Measurements from ENCODE around the gene FERMT3. TPM values are rescaled to one million over a fixed set of nuclear protein-coding genes. Genes with fewer than 3 reads are reported as not detected.

FERMT3 gene
- total and polyA plus RNA-seq, 2 of the 8 experiments (the other 6 are each of a cell fraction or from before 2014, with no cell fraction given), result 1.4 to 3.7 TPM

DNA sequence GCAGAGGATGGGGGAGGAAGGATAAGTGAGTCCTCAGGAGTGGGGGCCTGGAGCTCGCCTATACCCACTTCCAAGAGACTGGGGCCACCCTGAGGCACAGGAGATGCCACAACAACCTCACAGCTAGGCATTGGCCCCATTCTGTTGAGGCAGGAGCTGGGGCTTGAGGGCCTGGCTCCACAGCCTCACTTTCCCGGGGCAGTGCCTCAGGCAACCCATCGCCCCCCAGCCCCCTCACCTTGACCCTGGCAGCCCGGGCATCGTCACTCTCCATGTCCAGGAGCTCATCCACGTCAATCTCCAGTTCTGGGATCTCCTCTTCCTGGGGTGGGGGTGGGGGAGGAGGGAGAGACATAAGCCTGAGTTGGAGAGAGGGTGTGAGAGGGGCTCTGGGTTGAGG lies 38.4 kb downstream of the FERMT3 start:
- no peak overlapping the region for H3K23ac ChIP-seq (ENCODE audit: insufficient read length)
- no peak overlapping the region for H4K91ac ChIP-seq (replicated peaks; ENCODE audit: insufficient read length, low read length)
- peak overlapping the region; percentile 56 to 99 (median 90); a peak in 4 of 8 replicates for H3K4me3 ChIP-seq (ENCODE audit: extremely low read depth in 1 of 4, insufficient read depth in 2 of 4, low read depth in 3 of 4, low read length in 4 of 4)
- no peak overlapping the region for H3K14ac ChIP-seq (ENCODE audit: insufficient read length)
- H3K23me2 ChIP-seq (ENCODE audit: low read depth, low read length), result peaks cover 20% of the 10 kb centered on the region
- 0 out of 2 replicates have a peak overlapping the region, but pooled peaks have one; percentile 90 for H2BK5ac ChIP-seq (ENCODE audit: low read depth, low read length)
- H3K9ac ChIP-seq (replicated peaks in 1 of 4; ENCODE audit: extremely low read depth in 1 of 4, low read depth in 3 of 4, low read length in 3 of 4), result no peak overlapping the region
- H3K36me3 ChIP-seq (ENCODE audit: control insufficient read depth in 2 of 4, insufficient read depth in 4 of 4, low read length in 3 of 4), result peaks cover 0 to 17% (median 4%) of the 10 kb centered on the region in 4 experiments; a peak in 4 of 8 replicates
- no peak overlapping the region for H3K18ac ChIP-seq (ENCODE audit: extremely low read depth, low read length)
- peaks cover 6 to 21% of the 10 kb centered on the region in 2 experiments; a peak in 3 of 4 replicates for H3K79me2 ChIP-seq (ENCODE audit: control insufficient read depth in 1 of 2, insufficient read depth in 2 of 2, low read length in 2 of 2)
- H2BK20ac ChIP-seq (ENCODE audit: low read length), result no peak overlapping the region
- H3K9me3 ChIP-seq (ENCODE audit: insufficient read depth in 2 of 2, low read depth in 1 of 2, low read length in 1 of 2), result no peaks in the 10 kb centered on the region
- ChIA-PET POLR2A (ENCODE audit: partially characterized antibody) (interaction anchor here (0.7 to 13.1 kb wide), 17 partner anchors 10 to 59 kb away, joined by 3 to 352 read pairs (median 9); partner anchors contain the start of genes BAD, DNAJC4, FERMT3 and GPR137), CTCF (ENCODE audit: partially characterized antibody) (interaction anchor here (1.0 to 10.0 kb wide), 8 partner anchors 19 to 112 kb away, joined by 3 to 102 read pairs (median 16); partner anchors contain the start of genes CATSPERZ, ESRRA, FERMT3 and NUDT22)
- H2AK5ac ChIP-seq (ENCODE audit: low read depth, low read length), result no peak overlapping the region
- no peak overlapping the region for H3K56ac ChIP-seq (replicated peaks; ENCODE audit: insufficient read length, low read depth, low read length)
- H3K27ac ChIP-seq (ENCODE audit: low read depth, low read length), result no peak overlapping the region
- peak overlapping the region; percentile 71 to 73 for H3K4me2 ChIP-seq (ENCODE audit: insufficient read depth in 1 of 2, low read depth in 2 of 2, low read length in 2 of 2)
- peaks cover 6% of the 10 kb centered on the region for H3K79me1 ChIP-seq (ENCODE audit: low read depth, low read length)
- no peaks in the 10 kb centered on the region for H3K27me3 ChIP-seq (replicated peaks in 1 of 4; ENCODE audit: control insufficient read depth in 3 of 4, extremely low read depth in 1 of 4, insufficient read depth in 3 of 4, low read length in 3 of 4)
- DNase-seq (ENCODE audit: low read depth in 1 of 2, low spot score in 2 of 2) (no peak), FAIRE-seq (no peak)
- H4K20me1 ChIP-seq (replicated peaks in 1 of 2; ENCODE audit: control insufficient read depth in 1 of 2, insufficient read depth in 2 of 2, low read length in 2 of 2), result peaks cover 0 to 13% of the 10 kb centered on the region in 2 experiments
- no peak overlapping the region for H4K8ac ChIP-seq (ENCODE audit: extremely low read depth, insufficient read depth, low read length)
- no peak overlapping the region for H2BK15ac ChIP-seq (ENCODE audit: low read length)
- 65% methylated on average over 6 of the region's 6 CpGs; no CpG with 5 or more reads in 1 of the 2 experiments for WGBS, 2 experiments (ENCODE audit: extremely low coverage in 1 of 2, insufficient coverage in 1 of 2, insufficient read length in 1 of 2, insufficient replicate concordance in 2 of 2, low coverage in 1 of 2, low lambda C conversion rate in 2 of 2, missing lambda C conversion rate in 1 of 2)
- H2BK120ac ChIP-seq (replicated peaks; ENCODE audit: low read depth, low read length), result no peak overlapping the region
- H2AFZ ChIP-seq (ENCODE audit: low read length), result no peak overlapping the region
- no peak overlapping the region for H4K5ac ChIP-seq (ENCODE audit: insufficient read length, low read depth, low read length)
- H2BK12ac ChIP-seq (ENCODE audit: low read depth, low read length), result no peak overlapping the region
- no peak overlapping the region for H3K4ac ChIP-seq (replicated peaks; ENCODE audit: insufficient read length, low read depth, low read length)
- peaks cover 0 to 40% (median 33%) of the 10 kb centered on the region in 4 experiments; a peak in 6 of 7 replicates for H3K4me1 ChIP-seq (replicated peaks in 1 of 4; ENCODE audit: control insufficient read depth in 3 of 4, insufficient read depth in 4 of 4, low read length in 3 of 4)
- TF ChIP-seq RFX5 (IDR thresholded peaks at IDR 0.05; ENCODE audit: borderline replicate concordance, low read depth, low read length), result no peak

All from H1 (cell line).